ENCODE measurements around the gene APOL6.

DNA sequence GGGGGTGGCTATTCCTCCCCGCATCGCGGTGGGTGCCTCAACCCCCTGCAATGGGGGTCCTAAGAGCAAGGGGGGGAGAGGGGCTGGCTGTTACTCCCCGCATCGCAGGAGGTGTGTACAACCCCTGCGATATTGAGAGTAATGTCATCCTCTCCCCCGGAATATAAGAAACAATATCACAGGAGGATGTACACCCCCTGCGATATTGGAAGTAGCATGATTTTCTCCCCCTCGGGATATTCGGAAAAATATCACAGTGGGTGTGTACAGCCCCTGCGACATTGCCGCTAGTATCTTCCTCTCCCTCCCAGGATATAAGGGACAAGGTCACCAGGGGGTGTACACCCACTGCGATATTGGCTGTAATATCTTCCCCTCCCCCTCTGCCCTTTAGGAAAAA, 47.0 kb downstream of the APOL6 start:
- no peak for TF ChIP-seq POLR2A (IDR thresholded peaks at IDR 0.05)
- TF ChIP-seq, protein P1, sequence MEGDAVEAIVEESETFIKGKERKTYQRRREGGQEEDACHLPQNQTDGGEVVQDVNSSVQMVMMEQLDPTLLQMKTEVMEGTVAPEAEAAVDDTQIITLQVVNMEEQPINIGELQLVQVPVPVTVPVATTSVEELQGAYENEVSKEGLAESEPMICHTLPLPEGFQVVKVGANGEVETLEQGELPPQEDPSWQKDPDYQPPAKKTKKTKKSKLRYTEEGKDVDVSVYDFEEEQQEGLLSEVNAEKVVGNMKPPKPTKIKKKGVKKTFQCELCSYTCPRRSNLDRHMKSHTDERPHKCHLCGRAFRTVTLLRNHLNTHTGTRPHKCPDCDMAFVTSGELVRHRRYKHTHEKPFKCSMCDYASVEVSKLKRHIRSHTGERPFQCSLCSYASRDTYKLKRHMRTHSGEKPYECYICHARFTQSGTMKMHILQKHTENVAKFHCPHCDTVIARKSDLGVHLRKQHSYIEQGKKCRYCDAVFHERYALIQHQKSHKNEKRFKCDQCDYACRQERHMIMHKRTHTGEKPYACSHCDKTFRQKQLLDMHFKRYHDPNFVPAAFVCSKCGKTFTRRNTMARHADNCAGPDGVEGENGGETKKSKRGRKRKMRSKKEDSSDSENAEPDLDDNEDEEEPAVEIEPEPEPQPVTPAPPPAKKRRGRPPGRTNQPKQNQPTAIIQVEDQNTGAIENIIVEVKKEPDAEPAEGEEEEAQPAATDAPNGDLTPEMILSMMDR (IDR thresholded peaks at IDR 0.05): no peak
- TF ChIP-seq EP300 (IDR thresholded peaks at IDR 0.05): no peak
- TF ChIP-seq POLR2AphosphoS5 (IDR thresholded peaks at IDR 0.05): no peak

All from suprapubic skin (tissue), 4 donors.